ENCODE data around the gene MATCAP1. TPM values are rescaled to one million over a fixed set of nuclear protein-coding genes. Genes with fewer than 3 reads are reported as not detected.

MATCAP1 gene
- polyA plus RNA-seq, 1 of the 3 experiments (the other 2 are of a cell fraction) = 68.5 TPM

DNA sequence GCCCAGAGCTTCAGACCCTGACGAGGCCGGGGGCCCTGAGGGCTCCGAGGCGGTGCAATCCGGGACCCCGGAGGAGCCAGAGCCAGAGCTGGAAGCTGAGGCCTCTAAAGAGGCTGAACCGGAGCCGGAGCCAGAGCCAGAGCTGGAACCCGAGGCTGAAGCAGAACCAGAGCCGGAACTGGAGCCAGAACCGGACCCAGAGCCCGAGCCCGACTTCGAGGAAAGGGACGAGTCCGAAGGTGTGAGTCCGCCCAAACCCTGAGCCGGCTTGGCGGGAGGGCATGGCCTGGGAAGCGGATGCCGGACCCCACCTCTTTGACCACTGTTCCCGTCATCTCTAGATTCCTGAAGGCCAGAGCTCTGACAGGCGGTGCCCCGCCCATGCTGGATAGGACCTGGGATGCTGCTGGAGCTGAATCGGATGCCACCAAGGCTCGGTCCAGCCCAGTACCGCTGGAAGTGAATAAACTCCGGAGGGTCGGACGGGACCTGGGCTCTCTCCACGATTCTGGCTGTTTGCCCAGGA lies 9.0 kb downstream of the MATCAP1 start:
- peak overlapping the region; percentile 86 for H3K4me2 ChIP-seq
- H3K9me3 ChIP-seq = no peaks in the 10 kb centered on the region
- peaks cover 10% of the 10 kb centered on the region for H4K20me1 ChIP-seq (ENCODE audit: insufficient read depth)
- H3K9ac ChIP-seq = peak overlapping the region; percentile 48
- H3K4me3 ChIP-seq (ENCODE audit: low read depth in 2 of 2, low read length in 1 of 2) = peak overlapping the region; percentile 45 to 60
- peaks cover 6 to 8% of the 10 kb centered on the region in 2 experiments for H3K36me3 ChIP-seq (replicated peaks in 1 of 2; ENCODE audit: control insufficient read depth in 1 of 2, insufficient read depth in 2 of 2, low read length in 1 of 2)
- TF ChIP-seq CHD2 (IDR thresholded peaks at IDR 0.05; ENCODE audit: low read length, partially characterized antibody) = no peak
- TF ChIP-seq EZH2phosphoT487 (IDR thresholded peaks at IDR 0.05; ENCODE audit: borderline replicate concordance, low read depth) = no peak
- no peak for TF ChIP-seq POLR2AphosphoS5 (IDR thresholded peaks at IDR 0.05; ENCODE audit: low read depth, low read length)
- no peak for TF ChIP-seq GABPA (IDR thresholded peaks at IDR 0.05; ENCODE audit: low read depth)
- TF ChIP-seq TAF1 (IDR thresholded peaks at IDR 0.05; ENCODE audit: borderline replicate concordance, low read depth, low read length) = no peak
- TF ChIP-seq YY1 (IDR thresholded peaks at IDR 0.05; ENCODE audit: low read depth) = no peak
- no peak for TF ChIP-seq EP300 (IDR thresholded peaks at IDR 0.05; ENCODE audit: borderline replicate concordance in 1 of 2, low read depth in 1 of 2, low read length in 1 of 2)
- TF ChIP-seq USF2 (IDR thresholded peaks at IDR 0.05; ENCODE audit: borderline replicate concordance, low read depth, low read length) = no peak
- TF ChIP-seq NRF1 (IDR thresholded peaks at IDR 0.05; ENCODE audit: low read depth, low read length) = no peak
- no peak for TF ChIP-seq ELF1 (IDR thresholded peaks at IDR 0.05)
- no peak for TF ChIP-seq FOXJ3 (CRISPR knock-in tag; IDR thresholded peaks at IDR 0.05)
- no peak for TF ChIP-seq MXI1 (IDR thresholded peaks at IDR 0.05; ENCODE audit: low read depth, low read length)
- TF ChIP-seq GATA2 (CRISPR knock-in tag; IDR thresholded peaks at IDR 0.05) = no peak
- TF ChIP-seq JUND (IDR thresholded peaks at IDR 0.05) = no peak
- WGBS (ENCODE audit: low lambda C conversion rate) = 84% methylated on average over 13 of the region's 31 CpGs
- H3K27ac ChIP-seq (ENCODE audit: low read depth in 2 of 2, low read length in 1 of 2) = peak overlapping the region; percentile 50 to 86; a peak in 3 of 4 replicates
- H3K9me2 ChIP-seq = no peaks in the 10 kb centered on the region
- peaks cover 33 to 54% of the 10 kb centered on the region in 2 experiments; a peak in 3 of 4 replicates for H3K4me1 ChIP-seq (ENCODE audit: control insufficient read depth in 1 of 2, insufficient read depth in 2 of 2, low read depth in 1 of 2, low read length in 1 of 2)
- no peak overlapping the region for H2AFZ ChIP-seq (ENCODE audit: low read depth)
- CTCF ChIA-PET = interaction anchor here (0.6 to 5.1 kb wide), 8 partner anchors 9 to 204 kb away, joined by 3 to 26 read pairs (median 6); partner anchors contain the start of genes FBXL8, MATCAP1 and TRADD
- POLR2A ChIA-PET = interaction anchor here (0.6 to 3.8 kb wide), 10 partner anchors 8 to 179 kb away, joined by 3 to 37 read pairs (median 6); partner anchors contain the start of genes B3GNT9, HSF4, MATCAP1 and TMEM208
- H3K27me3 ChIP-seq (ENCODE audit: insufficient read depth) = no peaks in the 10 kb centered on the region
- H3F3A ChIP-seq (replicated peaks; ENCODE audit: insufficient read depth) = peaks cover 42% of the 10 kb centered on the region
- H3K79me2 ChIP-seq (ENCODE audit: insufficient read depth) = peaks cover 19% of the 10 kb centered on the region; the same call in 1 of the 2 replicates
- peak; percentile 46 for DNase-seq

GRCh38 chr16:67173808-67174705 lies 9.7 kb downstream of the MATCAP1 start:
- Histone ChIP-seq H3K9ac (peak overlapping the region; percentile 48), H3K4me2 (peak overlapping the region; percentile 86), H3F3A (replicated peaks; ENCODE audit: insufficient read depth) (peaks cover 39% of the 10 kb centered on the region), H2AFZ (ENCODE audit: low read depth) (no peak overlapping the region; the same call in 1 of the 2 replicates), H3K36me3 (replicated peaks in 1 of 2; ENCODE audit: control insufficient read depth in 1 of 2, insufficient read depth in 2 of 2, low read length in 1 of 2) (peaks cover 6 to 8% of the 10 kb centered on the region in 2 experiments), H4K20me1 (ENCODE audit: insufficient read depth) (peaks cover 10% of the 10 kb centered on the region), H3K27ac (ENCODE audit: low read depth in 2 of 2, low read length in 1 of 2) (peak overlapping the region; percentile 67 to 86), H3K4me3 (ENCODE audit: low read depth in 2 of 2, low read length in 1 of 2) (peak overlapping the region; percentile 45 to 60), H3K79me2 (ENCODE audit: insufficient read depth) (peaks cover 19% of the 10 kb centered on the region; the same call in 1 of the 2 replicates), H3K4me1 (ENCODE audit: control insufficient read depth in 1 of 2, insufficient read depth in 2 of 2, low read depth in 1 of 2, low read length in 1 of 2) (peaks cover 39 to 60% of the 10 kb centered on the region in 2 experiments; a peak in 3 of 4 replicates), H3K9me2 (no peaks in the 10 kb centered on the region), H3K9me3 (no peaks in the 10 kb centered on the region), H3K27me3 (ENCODE audit: insufficient read depth) (no peaks in the 10 kb centered on the region)
- POLR2A ChIA-PET = interaction anchor here (0.6 to 3.8 kb wide), 10 partner anchors 9 to 160 kb away, joined by 3 to 37 read pairs (median 6); partner anchors contain the start of genes B3GNT9, HSF4, MATCAP1 and TMEM208
- CTCF ChIA-PET = interaction anchor here (0.6 to 5.1 kb wide), 12 partner anchors 10 to 221 kb away, joined by 3 to 26 read pairs (median 4); partner anchors contain the start of genes FBXL8, MATCAP1, TMEM208 and TRADD
- DNase-seq = peak; percentile 90
- 6% methylated on average over 21 of the region's 71 CpGs for WGBS (ENCODE audit: low lambda C conversion rate)
- 0 out of 2 replicates have a peak, but pooled peaks have one; percentile 6 for TF ChIP-seq RCOR1 (IDR thresholded peaks at IDR 0.05; ENCODE audit: low read length)
- peak; percentile 48; the same call in 1 of the 2 replicates for TF ChIP-seq TAF1 (IDR thresholded peaks at IDR 0.05; ENCODE audit: borderline replicate concordance, low read depth, low read length)
- TF ChIP-seq, protein P1, sequence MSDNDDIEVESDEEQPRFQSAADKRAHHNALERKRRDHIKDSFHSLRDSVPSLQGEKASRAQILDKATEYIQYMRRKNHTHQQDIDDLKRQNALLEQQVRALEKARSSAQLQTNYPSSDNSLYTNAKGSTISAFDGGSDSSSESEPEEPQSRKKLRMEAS (IDR thresholded peaks at IDR 0.05; ENCODE audit: low read depth) = no peak
- TF ChIP-seq POLR2AphosphoS5 (IDR thresholded peaks at IDR 0.05; ENCODE audit: low read depth, low read length) = no peak; the same call in 1 of the 2 replicates
- TF ChIP-seq, protein P2, sequence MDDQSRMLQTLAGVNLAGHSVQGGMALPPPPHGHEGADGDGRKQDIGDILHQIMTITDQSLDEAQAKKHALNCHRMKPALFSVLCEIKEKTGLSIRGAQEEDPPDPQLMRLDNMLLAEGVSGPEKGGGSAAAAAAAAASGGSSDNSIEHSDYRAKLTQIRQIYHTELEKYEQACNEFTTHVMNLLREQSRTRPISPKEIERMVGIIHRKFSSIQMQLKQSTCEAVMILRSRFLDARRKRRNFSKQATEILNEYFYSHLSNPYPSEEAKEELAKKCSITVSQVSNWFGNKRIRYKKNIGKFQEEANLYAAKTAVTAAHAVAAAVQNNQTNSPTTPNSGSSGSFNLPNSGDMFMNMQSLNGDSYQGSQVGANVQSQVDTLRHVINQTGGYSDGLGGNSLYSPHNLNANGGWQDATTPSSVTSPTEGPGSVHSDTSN (IDR thresholded peaks at IDR 0.05) = no peak; the same call in none of the 2 replicates
- TF ChIP-seq GATA2 (CRISPR knock-in tag; IDR thresholded peaks at IDR 0.05) = peak; percentile 7; the same call in 1 of the 2 replicates
- TF ChIP-seq USF2 (IDR thresholded peaks at IDR 0.05; ENCODE audit: borderline replicate concordance, low read depth, low read length) = 0 out of 2 replicates have a peak, but pooled peaks have one; percentile 34

Data from SK-N-SH (cell line).